Measurements from ENCODE around the gene RELN. TPM values are rescaled to one million over a fixed set of nuclear protein-coding genes. Genes with fewer than 3 reads are reported as not detected.

The RELN gene
- total RNA-seq, 1 donor from 2014 or later: 0.19 TPM

- no peaks in the 10 kb centered on the region for H3K27me3 Mint-ChIP-seq (ENCODE audit: unreplicated experiment)
- no peak overlapping the region for H3K4me3 Mint-ChIP-seq (ENCODE audit: unreplicated experiment)
- TF ChIP-seq CTCF (IDR thresholded peaks at IDR 0.05): no peak
- H3K36me3 Mint-ChIP-seq (ENCODE audit: unreplicated experiment): no peaks in the 10 kb centered on the region
- no peak for DNase-seq (ENCODE audit: extremely low spot score, unreplicated experiment)
- no peak overlapping the region for H3K27ac Mint-ChIP-seq (ENCODE audit: unreplicated experiment)
- H3K9me3 Mint-ChIP-seq (ENCODE audit: unreplicated experiment): no peaks in the 10 kb centered on the region
- peaks cover 14% of the 10 kb centered on the region for H3K4me1 Mint-ChIP-seq (ENCODE audit: unreplicated experiment)
Observed at GRCh38 chr7:103592187-103592586, 397.3 kb downstream of the RELN start.

- Mint-ChIP-seq H3K36me3 (ENCODE audit: unreplicated experiment) (no peaks in the 10 kb centered on the region), H3K27ac (ENCODE audit: unreplicated experiment) (no peak overlapping the region), H3K27me3 (ENCODE audit: unreplicated experiment) (no peaks in the 10 kb centered on the region), H3K4me1 (ENCODE audit: unreplicated experiment) (no peaks in the 10 kb centered on the region), H3K4me3 (ENCODE audit: unreplicated experiment) (no peak overlapping the region), H3K9me3 (ENCODE audit: unreplicated experiment) (no peaks in the 10 kb centered on the region)
- TF ChIP-seq CTCF (IDR thresholded peaks at IDR 0.05): no peak
- DNase-seq (ENCODE audit: extremely low spot score, unreplicated experiment): no peak
Observed at GRCh38 chr7:103580031-103580430, 409.4 kb downstream of the RELN start.

GRCh38 chr7:103577059-103577458, 412.4 kb downstream of the RELN start:
- Mint-ChIP-seq H3K27me3 (ENCODE audit: unreplicated experiment) (no peaks in the 10 kb centered on the region), H3K9me3 (ENCODE audit: unreplicated experiment) (no peaks in the 10 kb centered on the region), H3K27ac (ENCODE audit: unreplicated experiment) (no peak overlapping the region), H3K4me3 (ENCODE audit: unreplicated experiment) (no peak overlapping the region), H3K36me3 (ENCODE audit: unreplicated experiment) (no peaks in the 10 kb centered on the region), H3K4me1 (ENCODE audit: unreplicated experiment) (peaks cover 2% of the 10 kb centered on the region)
- TF ChIP-seq CTCF (IDR thresholded peaks at IDR 0.05): no peak
- no peak for DNase-seq (ENCODE audit: extremely low spot score, unreplicated experiment)

- H3K9me3 Mint-ChIP-seq (ENCODE audit: unreplicated experiment): no peaks in the 10 kb centered on the region
- no peak overlapping the region for H3K27ac Mint-ChIP-seq (ENCODE audit: unreplicated experiment)
- H3K4me1 Mint-ChIP-seq (ENCODE audit: unreplicated experiment): peaks cover 2% of the 10 kb centered on the region
- no peak overlapping the region for H3K4me3 Mint-ChIP-seq (ENCODE audit: unreplicated experiment)
- no peaks in the 10 kb centered on the region for H3K36me3 Mint-ChIP-seq (ENCODE audit: unreplicated experiment)
- no peak for TF ChIP-seq CTCF (IDR thresholded peaks at IDR 0.05)
- DNase-seq (ENCODE audit: extremely low spot score, unreplicated experiment): no peak
- no peaks in the 10 kb centered on the region for H3K27me3 Mint-ChIP-seq (ENCODE audit: unreplicated experiment)
Observed at GRCh38 chr7:103576641-103577040, 412.8 kb downstream of the RELN start.

GRCh38 chr7:103574576-103574975, 414.9 kb downstream of the RELN start:
- no peak for DNase-seq (ENCODE audit: extremely low spot score, unreplicated experiment)
- Mint-ChIP-seq H3K4me1 (ENCODE audit: unreplicated experiment) (peaks cover 2% of the 10 kb centered on the region), H3K36me3 (ENCODE audit: unreplicated experiment) (no peaks in the 10 kb centered on the region), H3K27me3 (ENCODE audit: unreplicated experiment) (no peaks in the 10 kb centered on the region), H3K9me3 (ENCODE audit: unreplicated experiment) (no peaks in the 10 kb centered on the region), H3K4me3 (ENCODE audit: unreplicated experiment) (no peak overlapping the region), H3K27ac (ENCODE audit: unreplicated experiment) (no peak overlapping the region)
- TF ChIP-seq CTCF (IDR thresholded peaks at IDR 0.05): no peak
